ENCODE data around the gene SUFU.

Gene SUFU

GRCh38 chr10:102467971-102468438 is 35.8 kb upstream of the SUFU start:
- no peaks in the 10 kb centered on the region for H3K36me3 ChIP-seq (ENCODE audit: control insufficient read depth, insufficient read depth, low read length)
- H3K9ac ChIP-seq (ENCODE audit: low read length), result no peak overlapping the region
- H3K27me3 ChIP-seq (ENCODE audit: control insufficient read depth, insufficient read depth, low read length), result no peaks in the 10 kb centered on the region
- no peak overlapping the region for H3K27ac ChIP-seq (ENCODE audit: low read depth, low read length)
- H3K4me1 ChIP-seq (ENCODE audit: control insufficient read depth, insufficient read depth, low read length), result no peaks in the 10 kb centered on the region
- H3K4me3 ChIP-seq (ENCODE audit: low read length), result no peak overlapping the region

- no peaks in the 10 kb centered on the region for H3K4me1 ChIP-seq (ENCODE audit: control insufficient read depth, insufficient read depth, low read length)
- H3K36me3 ChIP-seq (ENCODE audit: control insufficient read depth, insufficient read depth, low read length), result no peaks in the 10 kb centered on the region
- no peaks in the 10 kb centered on the region for H3K27me3 ChIP-seq (ENCODE audit: control insufficient read depth, insufficient read depth, low read length)
- H3K4me3 ChIP-seq (ENCODE audit: low read length), result no peak overlapping the region
- H3K9ac ChIP-seq (ENCODE audit: low read length), result no peak overlapping the region
- H3K27ac ChIP-seq (ENCODE audit: low read depth, low read length), result no peak overlapping the region
These were observed 35.1 kb upstream of the SUFU start for GRCh38 chr10:102468683-102469082.

- no peaks in the 10 kb centered on the region for H3K27me3 ChIP-seq (ENCODE audit: control insufficient read depth, insufficient read depth, low read length)
- no peak overlapping the region for H3K27ac ChIP-seq (ENCODE audit: low read depth, low read length)
These were observed 32.9 kb upstream of the SUFU start for GRCh38 chr10:102470579-102471546.

GRCh38 chr10:102473445-102474331 is 30.1 kb upstream of the SUFU start:
- no peak overlapping the region for H3K4me3 ChIP-seq (ENCODE audit: low read length)
- H3K4me1 ChIP-seq (ENCODE audit: control insufficient read depth, insufficient read depth, low read length), result no peaks in the 10 kb centered on the region
- no peak overlapping the region for H3K9ac ChIP-seq (ENCODE audit: low read length)
- no peaks in the 10 kb centered on the region for H3K36me3 ChIP-seq (ENCODE audit: control insufficient read depth, insufficient read depth, low read length)
- no peak overlapping the region for H3K27ac ChIP-seq (ENCODE audit: low read depth, low read length)
- no peaks in the 10 kb centered on the region for H3K27me3 ChIP-seq (ENCODE audit: control insufficient read depth, insufficient read depth, low read length)

More at GRCh38 chr10:102470579-102471546, 32.9 kb upstream of the SUFU start:
- H3K4me3 ChIP-seq (ENCODE audit: low read length), result no peak overlapping the region
- no peaks in the 10 kb centered on the region for H3K4me1 ChIP-seq (ENCODE audit: control insufficient read depth, insufficient read depth, low read length)
- H3K9ac ChIP-seq (ENCODE audit: low read length), result no peak overlapping the region
- H3K36me3 ChIP-seq (ENCODE audit: control insufficient read depth, insufficient read depth, low read length), result no peaks in the 10 kb centered on the region

- Histone ChIP-seq H3K4me1 (ENCODE audit: control insufficient read depth, insufficient read depth, low read length) (no peaks in the 10 kb centered on the region), H3K36me3 (ENCODE audit: control insufficient read depth, insufficient read depth, low read length) (peaks cover 8% of the 10 kb centered on the region), H3K4me3 (ENCODE audit: low read length) (no peak overlapping the region), H3K9ac (ENCODE audit: low read length) (no peak overlapping the region), H3K27ac (ENCODE audit: low read depth, low read length) (no peak overlapping the region), H3K27me3 (ENCODE audit: control insufficient read depth, insufficient read depth, low read length) (no peaks in the 10 kb centered on the region)
These were observed 28.2 kb upstream of the SUFU start for GRCh38 chr10:102475451-102476040.

GRCh38 chr10:102476466-102477141 is 27.2 kb upstream of the SUFU start:
- no peak overlapping the region for H3K27ac ChIP-seq (ENCODE audit: low read depth, low read length)
- H3K27me3 ChIP-seq (ENCODE audit: control insufficient read depth, insufficient read depth, low read length), result no peaks in the 10 kb centered on the region
- no peak overlapping the region for H3K4me3 ChIP-seq (ENCODE audit: low read length)
- H3K36me3 ChIP-seq (ENCODE audit: control insufficient read depth, insufficient read depth, low read length), result peaks cover 18% of the 10 kb centered on the region
- no peaks in the 10 kb centered on the region for H3K4me1 ChIP-seq (ENCODE audit: control insufficient read depth, insufficient read depth, low read length)
- no peak overlapping the region for H3K9ac ChIP-seq (ENCODE audit: low read length)

GRCh38 chr10:102479651-102480050 is 24.1 kb upstream of the SUFU start:
- no peak overlapping the region for H3K27ac ChIP-seq (ENCODE audit: low read depth, low read length)
- peaks cover 47% of the 10 kb centered on the region for H3K36me3 ChIP-seq (ENCODE audit: control insufficient read depth, insufficient read depth, low read length)

GRCh38 chr10:102480396-102480795 is 23.4 kb upstream of the SUFU start:
- Histone ChIP-seq H3K9ac (ENCODE audit: low read length) (no peak overlapping the region), H3K27ac (ENCODE audit: low read depth, low read length) (no peak overlapping the region)

More at GRCh38 chr10:102479651-102480050, 24.1 kb upstream of the SUFU start:
- no peak overlapping the region for H3K4me3 ChIP-seq (ENCODE audit: low read length)
- H3K4me1 ChIP-seq (ENCODE audit: control insufficient read depth, insufficient read depth, low read length), result no peaks in the 10 kb centered on the region
- no peaks in the 10 kb centered on the region for H3K27me3 ChIP-seq (ENCODE audit: control insufficient read depth, insufficient read depth, low read length)
- H3K9ac ChIP-seq (ENCODE audit: low read length), result no peak overlapping the region

GRCh38 chr10:102484021-102484420 is 19.8 kb upstream of the SUFU start:
- Histone ChIP-seq H3K36me3 (ENCODE audit: control insufficient read depth, insufficient read depth, low read length) (peaks cover 77% of the 10 kb centered on the region), H3K4me3 (ENCODE audit: low read length) (no peak overlapping the region), H3K4me1 (ENCODE audit: control insufficient read depth, insufficient read depth, low read length) (no peaks in the 10 kb centered on the region), H3K9ac (ENCODE audit: low read length) (no peak overlapping the region), H3K27ac (ENCODE audit: low read depth, low read length) (no peak overlapping the region), H3K27me3 (ENCODE audit: control insufficient read depth, insufficient read depth, low read length) (no peaks in the 10 kb centered on the region)

More at GRCh38 chr10:102480396-102480795, 23.4 kb upstream of the SUFU start:
- peaks cover 54% of the 10 kb centered on the region for H3K36me3 ChIP-seq (ENCODE audit: control insufficient read depth, insufficient read depth, low read length)
- no peak overlapping the region for H3K4me3 ChIP-seq (ENCODE audit: low read length)
- H3K27me3 ChIP-seq (ENCODE audit: control insufficient read depth, insufficient read depth, low read length), result no peaks in the 10 kb centered on the region
- no peaks in the 10 kb centered on the region for H3K4me1 ChIP-seq (ENCODE audit: control insufficient read depth, insufficient read depth, low read length)

- Histone ChIP-seq H3K36me3 (ENCODE audit: control insufficient read depth, insufficient read depth, low read length) (peaks cover 74% of the 10 kb centered on the region), H3K4me1 (ENCODE audit: control insufficient read depth, insufficient read depth, low read length) (no peaks in the 10 kb centered on the region), H3K9ac (ENCODE audit: low read length) (no peak overlapping the region), H3K4me3 (ENCODE audit: low read length) (no peak overlapping the region), H3K27me3 (ENCODE audit: control insufficient read depth, insufficient read depth, low read length) (no peaks in the 10 kb centered on the region), H3K27ac (ENCODE audit: low read depth, low read length) (no peak overlapping the region)
These were observed 18.5 kb upstream of the SUFU start for GRCh38 chr10:102485093-102485784.

GRCh38 chr10:102491136-102491535 is 12.6 kb upstream of the SUFU start:
- peaks cover 23% of the 10 kb centered on the region for H3K4me1 ChIP-seq (ENCODE audit: control insufficient read depth, insufficient read depth, low read length)
- no peak overlapping the region for H3K4me3 ChIP-seq (ENCODE audit: low read length)
- H3K27me3 ChIP-seq (ENCODE audit: control insufficient read depth, insufficient read depth, low read length), result no peaks in the 10 kb centered on the region
- H3K27ac ChIP-seq (ENCODE audit: low read depth, low read length), result no peak overlapping the region
- H3K36me3 ChIP-seq (ENCODE audit: control insufficient read depth, insufficient read depth, low read length), result peaks cover 25% of the 10 kb centered on the region
- H3K9ac ChIP-seq (ENCODE audit: low read length), result no peak overlapping the region
